GM19193 (cell line): ENCODE measurements around the gene P4HTM.

Experiments used
- POLR2A ChIP-seq: IDR thresholded peaks from 4 replicates; pipeline ENCODE4 v1.6.1; 2011; ENCODE audit not compliant: insufficient read depth, insufficient read length; ENCODE audit errors: extremely low read depth

P4HTM gene

DNA sequence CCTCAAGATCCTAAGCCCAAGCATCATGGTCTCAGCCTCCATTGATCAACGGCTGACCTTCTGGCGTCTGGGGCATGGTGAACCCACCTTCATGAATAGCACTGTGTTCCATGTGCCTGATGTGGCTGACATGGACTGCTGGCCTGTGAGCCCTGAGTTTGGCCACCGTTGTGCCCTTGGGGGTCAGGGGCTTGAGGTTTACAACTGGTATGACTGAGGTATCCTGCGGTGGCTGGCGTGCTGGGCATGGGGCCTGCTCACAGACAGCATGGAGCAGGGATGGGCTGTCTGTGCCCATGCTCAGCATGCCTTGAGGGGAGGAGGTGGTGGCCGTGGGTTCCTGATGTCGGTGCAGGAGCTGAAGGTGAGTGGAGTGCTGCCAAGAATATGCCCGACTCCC, 25.0 kb downstream of the P4HTM start:
- TF ChIP-seq POLR2A, result no peak

DNA sequence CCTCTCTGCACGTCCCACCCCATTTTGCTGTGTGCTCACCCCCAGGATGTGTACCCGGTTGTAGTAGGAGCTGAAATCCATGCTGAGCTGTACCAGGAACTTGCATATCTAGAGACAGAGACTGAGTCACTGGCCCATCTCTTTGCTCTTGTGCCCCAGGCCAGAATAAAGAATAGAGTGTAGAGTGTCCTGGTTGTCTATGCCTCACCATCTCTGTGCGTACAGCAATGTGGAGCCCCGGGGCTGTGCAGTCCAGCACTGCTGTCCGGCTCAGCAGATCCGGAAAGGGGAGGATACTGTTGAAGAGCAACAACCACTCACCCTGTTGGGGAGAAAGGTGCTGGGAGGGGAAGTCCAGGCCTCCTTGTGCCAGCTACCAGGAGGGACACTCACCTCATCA, 25.7 kb downstream of the P4HTM start:
- no peak for TF ChIP-seq POLR2A

DNA sequence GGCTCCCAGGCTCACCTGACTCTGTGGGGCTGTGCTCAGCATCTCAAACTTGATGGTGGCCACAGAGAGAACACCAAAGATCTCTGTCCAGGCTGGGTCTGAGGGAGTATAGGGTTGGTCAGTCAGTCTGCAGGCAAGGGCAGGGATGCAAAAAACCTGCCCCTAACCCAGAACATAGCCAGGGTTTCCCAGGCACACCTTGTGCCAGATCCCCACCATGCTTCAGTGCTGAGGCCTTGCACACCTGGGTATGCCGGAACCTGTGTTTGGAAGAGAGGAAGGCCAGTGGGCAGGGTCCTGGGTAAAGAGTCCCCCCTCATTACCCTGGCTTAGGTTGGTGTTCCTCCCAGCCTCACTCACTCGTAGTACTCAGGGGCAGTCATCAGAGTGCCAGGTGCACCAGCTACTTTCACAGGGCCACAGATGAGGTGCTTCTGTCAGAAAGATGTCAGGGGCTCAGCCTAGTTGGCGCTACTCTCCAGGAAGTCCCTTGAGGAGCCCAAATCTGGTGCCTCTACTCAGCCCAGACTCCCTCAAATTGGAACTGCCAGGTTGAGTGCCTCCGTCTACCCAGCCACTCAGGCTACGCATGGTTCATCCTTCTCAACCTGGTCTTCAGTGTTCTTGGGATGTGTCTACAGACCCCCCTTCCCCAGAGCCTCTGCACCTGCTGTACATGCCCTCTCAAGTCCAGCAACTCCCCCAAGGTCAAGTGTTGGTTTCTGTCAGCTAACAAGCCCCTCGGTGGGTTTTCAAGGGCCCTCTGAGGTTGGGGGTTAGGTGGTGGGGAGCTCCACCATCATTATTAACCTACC, 26.6 kb downstream of the P4HTM start:
- no peak for TF ChIP-seq POLR2A

DNA sequence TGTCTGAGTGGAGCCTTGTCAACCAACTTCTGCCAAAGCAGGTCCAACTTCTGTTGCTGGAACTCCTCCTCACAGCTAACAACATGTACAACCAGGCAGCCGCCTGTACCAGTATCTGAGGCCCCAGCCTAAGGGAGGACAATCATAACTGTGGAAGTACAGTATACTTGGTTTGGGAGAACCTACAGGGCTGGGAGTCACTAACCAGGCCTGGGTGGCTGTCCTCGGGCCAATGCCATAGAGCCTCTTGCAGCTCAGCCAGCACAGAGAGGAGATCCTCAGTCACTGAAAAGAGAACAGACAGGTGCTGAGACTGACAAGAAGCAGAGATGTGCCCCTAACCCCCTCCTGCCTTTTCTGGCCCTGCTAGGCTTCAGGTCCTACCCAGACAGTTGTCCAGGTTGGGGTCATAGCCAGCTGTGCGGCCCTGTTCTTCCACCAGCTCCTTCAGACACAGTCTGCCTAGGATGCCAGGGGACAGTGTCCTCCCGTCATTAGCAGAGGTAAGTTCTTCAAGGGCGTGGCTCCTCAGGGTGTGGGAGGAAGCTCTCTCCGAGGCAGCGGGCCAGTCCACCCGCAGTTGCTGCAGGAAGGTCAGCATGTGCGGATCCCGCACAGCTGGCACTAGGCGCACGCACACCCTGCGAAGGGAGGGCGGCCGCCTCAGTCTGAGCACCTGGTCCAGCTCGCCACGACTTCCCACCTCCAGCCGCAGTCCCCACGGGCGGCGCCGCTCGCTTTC, 27.4 kb downstream of the P4HTM start:
- TF ChIP-seq POLR2A, result no peak

DNA sequence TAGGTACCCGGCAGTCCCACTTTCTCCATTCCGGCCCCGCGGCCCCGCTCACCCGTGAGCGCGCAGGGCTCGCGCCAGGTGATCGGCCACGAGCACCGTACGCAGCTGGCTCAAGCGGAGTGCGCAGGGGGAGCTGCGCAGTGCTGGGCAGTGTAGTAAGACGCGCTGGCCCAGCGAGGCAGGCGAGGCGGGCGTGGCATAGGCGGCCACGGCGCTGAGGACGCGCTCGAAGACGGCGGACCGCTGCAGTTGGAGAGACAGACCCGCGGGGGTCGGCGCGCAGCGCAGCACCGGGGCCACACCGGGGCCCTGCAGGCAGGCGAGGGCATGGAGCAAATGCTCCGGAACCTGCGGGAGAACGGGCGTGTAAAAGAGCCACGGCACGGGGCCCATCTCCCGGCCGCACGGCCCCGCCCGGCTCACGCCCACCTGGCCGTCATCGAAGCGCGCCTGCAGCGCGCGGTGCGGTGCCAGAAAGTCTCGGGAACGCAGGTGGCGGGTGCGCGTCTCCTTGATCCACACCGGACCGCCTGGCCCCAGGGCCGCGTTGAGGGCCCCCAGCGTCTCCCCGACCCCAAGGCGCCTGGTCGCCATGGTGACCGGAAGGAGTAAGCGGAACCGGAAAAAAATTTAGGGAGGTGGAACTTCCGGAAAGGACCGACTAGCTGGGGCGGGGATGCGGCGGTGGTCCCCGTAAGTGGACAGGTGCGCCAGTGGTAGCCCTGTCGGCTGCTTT, 28.1 kb downstream of the P4HTM start, which contains the start of gene DALRD3:
TSS of gene DALRD3 (minus strand) at position 610 of the 736 bp plus-strand sequence. CDS start at position 594, 16 bp downstream.
- peak; percentile 66 for TF ChIP-seq POLR2A

DNA sequence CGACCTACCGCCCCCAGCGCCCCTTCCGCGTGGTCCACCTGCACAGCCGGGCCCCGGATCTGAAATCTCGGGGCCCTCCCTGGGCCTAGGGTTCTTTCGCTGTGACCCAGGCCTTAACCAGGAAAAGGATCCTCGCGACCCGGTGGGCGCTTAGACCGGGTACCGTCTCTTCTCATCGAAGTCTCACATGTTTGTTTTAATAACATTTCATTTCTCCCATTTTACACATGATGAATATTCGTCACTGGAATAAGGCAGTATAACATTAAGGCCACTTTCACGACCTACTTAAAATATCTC, 28.6 kb downstream of the P4HTM start:
- no peak for TF ChIP-seq POLR2A

DNA sequence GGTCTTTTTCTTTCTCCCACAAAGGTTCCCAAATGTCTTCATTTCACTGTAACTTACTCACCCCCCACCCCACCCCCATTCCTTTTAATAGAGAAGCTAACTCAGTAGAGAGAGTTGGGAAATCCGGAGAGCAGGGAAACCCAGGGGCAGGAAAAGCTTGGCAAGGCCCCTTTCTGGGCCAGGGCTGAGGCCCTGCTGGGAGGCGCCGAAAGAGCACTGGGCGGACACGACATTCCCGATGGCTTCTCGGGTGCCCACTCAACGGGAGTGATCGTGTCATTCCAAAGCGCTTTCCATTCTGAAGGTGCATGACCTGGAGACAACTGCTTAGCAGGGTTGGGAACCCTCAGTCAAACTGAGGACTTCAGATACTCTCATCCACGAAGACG, 29.9 kb downstream of the P4HTM start:
- no peak for TF ChIP-seq POLR2A

DNA sequence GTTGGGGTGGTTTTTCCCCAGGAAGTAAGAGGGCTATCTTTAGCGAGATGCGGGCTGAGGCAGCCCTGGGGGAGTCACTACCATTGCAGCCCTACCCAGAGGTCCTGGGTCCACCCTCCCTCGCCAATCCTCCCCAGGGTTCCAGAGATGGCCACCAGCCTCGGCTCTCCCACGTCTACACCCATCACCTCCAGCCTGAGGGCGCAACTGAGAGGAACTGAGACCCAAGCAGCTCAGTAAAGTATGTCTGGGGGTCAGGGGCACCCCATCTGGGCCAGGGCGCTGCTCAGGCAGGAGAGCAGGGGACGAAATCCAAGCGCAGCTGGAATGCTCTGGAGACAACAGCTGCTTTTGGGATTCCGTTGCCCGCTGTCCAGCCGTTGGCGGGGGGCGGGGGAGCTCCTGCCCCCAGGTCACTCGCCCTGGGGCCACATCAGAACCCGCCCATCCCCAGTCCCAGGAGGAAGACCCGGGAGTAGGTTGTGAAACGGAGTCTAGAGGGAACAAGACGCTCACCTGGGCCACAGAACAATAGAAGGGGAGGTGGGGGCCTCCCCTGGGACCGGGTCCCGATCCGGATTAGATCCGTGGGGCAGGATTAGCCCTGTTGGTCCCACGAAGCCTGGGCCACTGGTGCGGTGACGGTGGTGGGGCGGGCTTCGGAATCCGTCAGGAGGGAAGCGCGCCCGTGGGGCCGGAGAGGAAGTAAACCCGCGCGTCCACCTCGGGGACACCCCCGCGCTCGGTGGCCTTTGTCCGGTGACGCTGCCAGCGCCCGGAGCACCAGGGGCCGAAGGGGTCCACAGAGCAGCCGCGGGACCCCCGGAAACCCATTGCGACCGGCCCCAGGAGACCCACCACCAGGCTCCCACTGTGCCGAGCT, 30.5 kb downstream of the P4HTM start:
- no peak for TF ChIP-seq POLR2A

DNA sequence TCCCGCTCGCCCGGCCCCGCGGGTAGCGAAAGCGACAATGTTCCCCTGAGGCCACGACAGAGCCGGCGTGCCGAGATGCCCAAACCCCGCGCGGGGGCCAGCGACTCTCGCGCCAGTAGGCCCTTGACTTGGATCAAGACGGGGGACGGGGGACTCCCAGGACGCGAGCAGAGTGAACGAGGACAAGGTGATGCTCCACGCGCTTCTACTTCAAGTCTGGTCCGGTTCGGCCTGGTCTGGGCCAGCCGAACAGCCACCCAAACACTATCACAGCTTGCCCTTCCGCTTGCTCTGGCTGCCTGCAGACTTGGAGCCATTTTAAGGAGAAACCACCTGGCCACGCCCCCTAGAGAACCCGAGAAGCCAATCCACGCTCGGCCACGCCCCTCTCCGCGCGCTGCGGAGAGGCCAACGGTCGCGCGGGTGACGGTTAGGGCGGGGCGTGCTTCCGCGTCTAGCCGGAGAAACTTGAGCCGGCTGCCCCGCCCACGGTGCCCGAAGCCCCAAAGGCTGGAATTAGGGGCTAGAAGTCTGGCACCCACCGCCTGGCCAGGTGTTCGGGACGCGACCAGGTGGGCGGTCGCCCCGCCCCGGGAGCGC, 31.3 kb downstream of the P4HTM start:
- TF ChIP-seq POLR2A, result peak; percentile 100

DNA sequence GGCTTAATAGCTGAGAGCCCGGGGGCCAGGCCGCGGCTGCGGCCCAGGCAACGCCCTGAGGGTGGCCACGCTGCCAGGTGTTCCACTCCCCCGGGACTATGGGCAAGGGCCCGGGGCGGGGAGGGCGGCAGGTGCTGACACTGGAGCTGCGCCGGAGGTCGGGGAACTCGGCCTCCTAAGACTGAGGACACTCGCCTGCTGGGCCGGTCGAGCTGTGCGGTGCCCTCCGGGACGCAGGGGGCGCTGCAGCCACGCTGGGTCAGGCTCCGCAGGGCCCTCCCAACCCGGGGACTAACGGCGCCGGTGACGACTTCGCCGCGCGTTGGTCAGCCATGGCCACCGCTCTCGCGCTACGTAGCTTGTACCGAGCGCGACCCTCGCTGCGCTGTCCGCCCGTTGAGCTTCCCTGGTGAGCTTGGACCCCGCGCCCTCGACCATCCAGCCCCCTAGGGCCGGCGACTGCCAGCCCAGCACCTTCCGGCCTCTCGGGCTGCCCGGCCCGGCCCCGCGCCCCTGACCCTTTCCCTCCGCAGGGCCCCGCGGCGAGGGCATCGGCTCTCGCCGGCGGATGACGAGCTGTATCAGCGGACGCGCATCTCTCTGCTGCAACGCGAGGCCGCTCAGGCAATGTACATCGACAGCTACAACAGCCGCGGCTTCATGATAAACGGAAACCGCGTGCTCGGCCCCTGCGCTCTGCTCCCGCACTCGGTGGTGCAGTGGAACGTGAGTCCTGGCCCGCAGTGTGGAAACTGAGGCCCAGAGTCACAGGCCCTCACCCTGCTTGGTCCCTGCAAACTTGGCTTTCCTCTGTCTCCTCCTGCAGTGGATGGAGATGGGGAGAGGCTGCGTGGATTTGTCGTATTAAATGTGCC, 32.0 kb downstream of the P4HTM start, which contains the start of gene NDUFAF3:
TSS of gene NDUFAF3 (plus strand) at position 309 of the 875 bp plus-strand sequence. CDS start at position 333, 24 bp downstream.
- peak; percentile 90 for TF ChIP-seq POLR2A

DNA sequence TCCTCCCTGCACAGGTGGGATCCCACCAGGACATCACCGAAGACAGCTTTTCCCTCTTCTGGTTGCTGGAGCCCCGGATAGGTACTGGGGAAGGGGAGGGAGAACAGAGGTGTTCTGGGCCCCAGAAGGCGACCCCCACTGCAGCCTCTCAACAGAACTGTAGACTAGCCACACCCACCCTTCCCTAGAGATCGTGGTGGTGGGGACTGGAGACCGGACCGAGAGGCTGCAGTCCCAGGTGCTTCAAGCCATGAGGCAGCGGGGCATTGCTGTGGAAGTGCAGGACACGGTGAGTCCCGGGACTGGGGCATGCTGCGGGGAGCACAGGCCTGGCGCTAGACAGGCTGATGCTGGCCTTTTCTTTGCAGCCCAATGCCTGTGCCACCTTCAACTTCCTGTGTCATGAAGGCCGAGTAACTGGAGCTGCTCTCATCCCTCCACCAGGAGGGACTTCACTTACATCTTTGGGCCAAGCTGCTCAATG, 32.7 kb downstream of the P4HTM start:
- TF ChIP-seq POLR2A, result no peak

DNA sequence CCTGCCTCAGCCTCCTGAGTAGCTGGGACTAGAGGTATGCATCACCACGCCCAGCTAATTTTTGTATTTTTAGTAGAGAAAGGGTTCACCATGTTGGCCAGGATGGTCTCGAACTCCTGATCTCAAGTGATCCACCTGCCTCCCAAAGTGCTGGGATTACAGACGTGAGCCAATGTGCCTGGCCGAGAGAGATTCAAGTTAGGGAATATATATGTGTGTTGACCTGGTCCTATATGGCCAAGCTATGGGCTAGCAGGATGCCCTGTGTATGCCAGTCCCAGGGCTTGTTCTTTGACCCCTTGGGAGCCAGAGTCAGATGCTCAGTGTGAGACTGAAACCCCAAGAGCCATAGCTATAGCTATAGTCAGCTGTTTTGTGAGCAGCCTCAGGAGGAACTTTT, 33.7 kb downstream of the P4HTM start:
- no peak for TF ChIP-seq POLR2A

DNA sequence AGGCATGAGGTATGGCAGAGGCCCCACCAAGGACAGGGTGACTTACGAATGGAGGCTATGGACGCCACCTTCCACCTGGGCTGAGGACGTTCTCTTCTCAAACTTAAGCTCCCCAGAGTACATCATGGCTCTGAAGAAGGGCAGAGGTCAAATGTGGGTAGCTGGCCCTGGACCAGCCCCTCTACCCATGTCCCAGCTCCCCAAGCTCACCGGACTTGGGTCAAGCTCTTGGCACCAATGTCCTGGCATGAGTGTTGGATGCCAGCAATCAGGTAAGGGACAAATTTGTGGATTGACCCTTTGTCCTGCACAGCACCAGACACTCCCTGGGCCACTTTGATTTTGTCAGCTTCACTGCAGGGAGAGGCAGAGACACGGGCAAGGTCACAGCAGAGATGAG, 34.4 kb downstream of the P4HTM start:
- no peak for TF ChIP-seq POLR2A

DNA sequence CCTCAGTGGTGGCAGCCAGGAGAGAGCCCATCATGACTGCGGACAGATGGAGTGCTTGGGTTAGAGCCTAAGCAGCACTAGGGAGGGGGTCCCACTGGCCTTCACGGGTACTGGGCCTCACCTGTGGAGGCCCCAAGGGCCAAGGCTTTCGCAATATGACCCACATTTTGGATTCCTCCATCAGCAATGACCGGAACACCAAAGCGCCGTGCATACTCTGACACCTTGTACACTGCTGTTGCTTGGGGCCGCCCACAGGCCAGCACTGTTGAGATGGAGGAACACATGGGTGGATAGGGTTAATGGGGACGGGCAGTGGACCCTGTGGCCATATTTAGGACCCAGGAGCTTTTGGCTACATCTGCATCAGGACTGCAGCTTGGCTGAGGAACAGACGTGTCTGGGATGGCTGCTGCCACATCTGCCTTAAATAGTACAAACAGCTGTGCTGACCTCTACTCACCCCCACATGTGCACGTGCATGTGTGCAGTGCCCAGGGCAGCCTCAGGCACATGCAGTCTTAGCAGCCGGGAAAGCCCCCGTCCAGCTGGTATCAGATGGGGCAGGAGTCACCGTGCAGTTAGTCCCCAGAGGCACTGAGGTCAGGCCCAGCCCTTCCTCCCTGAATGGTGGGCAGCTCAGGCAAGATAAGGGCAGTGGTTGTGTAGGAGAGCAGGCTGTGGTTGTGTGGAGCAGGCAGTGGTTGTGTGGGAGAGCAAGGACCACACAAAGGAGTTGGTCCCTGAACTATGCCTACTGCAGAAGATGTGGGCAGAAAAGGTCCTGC, 35.2 kb downstream of the P4HTM start:
- no peak for TF ChIP-seq POLR2A
